Glutamatergic neuron (in vitro differentiated cells): ENCODE results near the gene OR6S1. TPM values are rescaled to one million over a fixed set of nuclear protein-coding genes. Genes with fewer than 3 reads are reported as not detected.

ENCODE experiments used
- DNase-seq: peaks from one replicate; pipeline ENCODE4 v3.0.0; 2022
- H3K27ac Mint-ChIP-seq: one replicate; pipeline ENCODE4 v1.8.0; 2020; ENCODE audit warnings: mild to moderate bottlenecking, mixed read lengths, inconsistent platforms; ENCODE audit not compliant: unreplicated experiment
- H3K27me3 Mint-ChIP-seq: one replicate; pipeline ENCODE4 v1.8.0; 2020; ENCODE audit warnings: mild to moderate bottlenecking, moderate library complexity, mixed read lengths, inconsistent platforms; ENCODE audit not compliant: unreplicated experiment
- H3K36me3 Mint-ChIP-seq: one replicate; pipeline ENCODE4 v1.8.0; 2020; ENCODE audit warnings: mild to moderate bottlenecking, mixed read lengths, inconsistent platforms; ENCODE audit not compliant: unreplicated experiment
- H3K4me1 Mint-ChIP-seq: one replicate; pipeline ENCODE4 v1.8.0; 2020; ENCODE audit warnings: mild to moderate bottlenecking, low read depth, mixed read lengths, inconsistent platforms; ENCODE audit not compliant: unreplicated experiment
- H3K4me3 Mint-ChIP-seq: one replicate; pipeline ENCODE4 v1.8.0; 2020; ENCODE audit warnings: mild to moderate bottlenecking, mixed read lengths, inconsistent platforms; ENCODE audit not compliant: unreplicated experiment
- H3K9me3 Mint-ChIP-seq: one replicate; pipeline ENCODE4 v1.8.0; 2020; ENCODE audit warnings: mild to moderate bottlenecking, moderate library complexity, mixed read lengths, inconsistent platforms; ENCODE audit not compliant: unreplicated experiment
- CTCF ChIP-seq: fragments of 200-600 bp; sonication (generic); IDR thresholded peaks from one replicate; pipeline ENCODE4 v1.5.0; 2021; ENCODE audit not compliant: partially characterized antibody, unreplicated experiment
- total RNA-seq: library from RNA; stranded (reverse); fragmentation: NEBNext Ultra II Directional; extraction: Animal tissue kit (Norgen Biotek cat#: 25700); gene quantifications from one replicate; pipeline ENCODE4 v1.2.1, GENCODE V29; 2021; ENCODE audit not compliant: unreplicated experiment

Gene OR6S1
- total RNA-seq, 1 donor from 2014 or later = not detected

GRCh38 chr14:20609215-20610001, 32.1 kb downstream of the OR6S1 start:
- Mint-ChIP-seq H3K36me3 (no peaks in the 10 kb centered on the region), H3K4me1 (no peaks in the 10 kb centered on the region), H3K4me3 (no peak overlapping the region), H3K27ac (no peak overlapping the region), H3K27me3 (peaks cover 2% of the 10 kb centered on the region), H3K9me3 (no peaks in the 10 kb centered on the region)
- DNase-seq = peak; percentile 46
- peak; percentile 89 for TF ChIP-seq CTCF

- peaks cover 2% of the 10 kb centered on the region for H3K27me3 Mint-ChIP-seq
- peaks cover 2% of the 10 kb centered on the region for H3K9me3 Mint-ChIP-seq
- no peak for TF ChIP-seq CTCF
- H3K27ac Mint-ChIP-seq = no peak overlapping the region
- H3K36me3 Mint-ChIP-seq = no peaks in the 10 kb centered on the region
- H3K4me1 Mint-ChIP-seq = no peaks in the 10 kb centered on the region
- DNase-seq = no peak
- H3K4me3 Mint-ChIP-seq = no peak overlapping the region
Measured at GRCh38 chr14:20608383-20609110, 32.9 kb downstream of the OR6S1 start.

- no peak overlapping the region for H3K4me3 Mint-ChIP-seq
- no peak for DNase-seq
- no peaks in the 10 kb centered on the region for H3K4me1 Mint-ChIP-seq
- H3K9me3 Mint-ChIP-seq = peaks cover 2% of the 10 kb centered on the region
- H3K36me3 Mint-ChIP-seq = no peaks in the 10 kb centered on the region
- no peak overlapping the region for H3K27ac Mint-ChIP-seq
- TF ChIP-seq CTCF = no peak
- H3K27me3 Mint-ChIP-seq = peaks cover 2% of the 10 kb centered on the region
Measured at GRCh38 chr14:20607617-20608016, 33.9 kb downstream of the OR6S1 start.

DNA sequence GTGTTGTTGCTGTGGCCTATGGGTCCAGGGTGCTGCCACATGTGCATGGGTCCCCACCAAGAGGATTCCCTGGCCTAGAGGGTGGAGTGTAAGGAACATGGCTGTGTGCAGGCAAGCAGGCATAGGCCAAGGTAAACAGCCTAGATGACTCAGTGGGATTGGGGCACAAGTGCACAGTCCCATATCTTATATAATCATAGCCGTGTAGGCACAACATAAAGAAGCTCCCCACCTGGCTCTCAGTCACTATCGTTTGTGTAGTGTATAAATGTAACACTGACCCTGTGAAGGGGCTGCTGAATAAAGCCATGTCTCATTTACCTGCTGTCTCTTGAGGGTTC, 34.6 kb downstream of the OR6S1 start:
- H3K4me3 Mint-ChIP-seq = no peak overlapping the region
- H3K27ac Mint-ChIP-seq = no peak overlapping the region
- DNase-seq = no peak
- no peaks in the 10 kb centered on the region for H3K36me3 Mint-ChIP-seq
- peaks cover 2% of the 10 kb centered on the region for H3K27me3 Mint-ChIP-seq
- no peak for TF ChIP-seq CTCF
- peaks cover 2% of the 10 kb centered on the region for H3K9me3 Mint-ChIP-seq
- no peaks in the 10 kb centered on the region for H3K4me1 Mint-ChIP-seq
